SH-SY5Y (cell line): ENCODE data around the gene TC2N.

ENCODE experiments used
- GATA2 ChIP-seq: IDR thresholded peaks from 2 replicates; pipeline ENCODE4 v1.6.1; 2011; ENCODE audit warnings: mild to moderate bottlenecking, low read depth, low read length
- GATA3 ChIP-seq: IDR thresholded peaks from 2 replicates; pipeline ENCODE4 v1.6.1; 2011; ENCODE audit warnings: low read depth, mild to moderate bottlenecking, low read length, moderate library complexity

- TF ChIP-seq GATA3 (no peak), GATA2 (no peak)
These were observed 56.6 kb downstream of the TC2N start for GRCh38 chr14:91810699-91811098.
